HEK293T (cell line): ENCODE data around the gene HCK.

Experiments used
- CTCF ChIA-PET: fragments of 350-600 bp; formaldehyde crosslinking; extraction: SDS; loops from one replicate; lab custom pipeline; 2021; ENCODE audit warnings: antibody characterized with exemption, inconsistent platforms; lab: Yijun Ruan, JAX
- POLR2A ChIA-PET: fragments of 350-600 bp; formaldehyde crosslinking; extraction: SDS; loops from one replicate; lab custom pipeline; 2020; ENCODE audit warnings: antibody characterized with exemption, inconsistent platforms; lab: Yijun Ruan, JAX
- DNase-seq: peaks from one replicate; pipeline ENCODE4 v3.0.0; 2012; ENCODE audit warnings: mixed read lengths; ENCODE audit errors: extremely low spot score
- ARNT ChIP-seq: fragments of 450-650 bp; IDR thresholded peaks from 2 replicates; pipeline ENCODE4 v1.6.1; 2017; ENCODE audit warnings: mild to moderate bottlenecking
- BHLHE40 ChIP-seq: fragments of 450-650 bp; IDR thresholded peaks from 2 replicates; pipeline ENCODE4 v1.6.1; 2016; ENCODE audit warnings: mild to moderate bottlenecking, moderate library complexity, borderline replicate concordance
- CTBP1 ChIP-seq: fragments of 450-650 bp; IDR thresholded peaks from 2 replicates; pipeline ENCODE4 v1.6.1; 2016; ENCODE audit warnings: borderline replicate concordance
- ELF4 ChIP-seq: fragments of 450-650 bp; IDR thresholded peaks from 2 replicates; pipeline ENCODE4 v1.6.1; 2017; ENCODE audit warnings: antibody characterized with exemption
- FOXA1 ChIP-seq: fragments of 450-650 bp; IDR thresholded peaks from 2 replicates; pipeline ENCODE4 v1.6.1; 2016; ENCODE audit warnings: mild to moderate bottlenecking
- FOXK2 ChIP-seq: fragments of 450-650 bp; IDR thresholded peaks from 2 replicates; pipeline ENCODE4 v1.6.1; 2016; ENCODE audit warnings: mild to moderate bottlenecking
- FOXM1 ChIP-seq: fragments of 450-650 bp; IDR thresholded peaks from 2 replicates; pipeline ENCODE4 v1.6.1; 2017; ENCODE audit warnings: mild to moderate bottlenecking, borderline replicate concordance
- HDGF ChIP-seq: fragments of 450-650 bp; IDR thresholded peaks from 2 replicates; pipeline ENCODE4 v1.6.1; 2017; ENCODE audit warnings: antibody characterized with exemption, borderline replicate concordance
- L3MBTL2 ChIP-seq: fragments of 450-650 bp; conservative IDR thresholded peaks from 2 replicates; pipeline ENCODE4 v1.6.1; 2016; ENCODE audit warnings: mild to moderate bottlenecking
- LEF1 ChIP-seq: fragments of 450-650 bp; IDR thresholded peaks from 2 replicates; pipeline ENCODE4 v1.6.1; 2017; ENCODE audit warnings: mild to moderate bottlenecking, borderline replicate concordance
- NFRKB ChIP-seq: fragments of 450-650 bp; IDR thresholded peaks from 2 replicates; pipeline ENCODE4 v1.6.1; 2016; ENCODE audit warnings: mild to moderate bottlenecking, moderate library complexity
- SP1 ChIP-seq: fragments of 450-650 bp; IDR thresholded peaks from 2 replicates; pipeline ENCODE4 v1.6.1; 2017
- SUZ12 ChIP-seq: fragments of 450-650 bp; IDR thresholded peaks from 2 replicates; pipeline ENCODE4 v1.6.1; 2016; ENCODE audit warnings: mild to moderate bottlenecking
- TARDBP ChIP-seq: fragments of 450-650 bp; IDR thresholded peaks from 2 replicates; pipeline ENCODE4 v1.6.1; 2016
- ZNF384 ChIP-seq: fragments of 450-650 bp; IDR thresholded peaks from 2 replicates; pipeline ENCODE4 v1.6.1; 2016
- TF ChIP-seq, protein P1 (sequence below): fragments of 450-650 bp; IDR thresholded peaks from 2 replicates; pipeline ENCODE4 v1.6.1; 2016

The HCK gene

DNA sequence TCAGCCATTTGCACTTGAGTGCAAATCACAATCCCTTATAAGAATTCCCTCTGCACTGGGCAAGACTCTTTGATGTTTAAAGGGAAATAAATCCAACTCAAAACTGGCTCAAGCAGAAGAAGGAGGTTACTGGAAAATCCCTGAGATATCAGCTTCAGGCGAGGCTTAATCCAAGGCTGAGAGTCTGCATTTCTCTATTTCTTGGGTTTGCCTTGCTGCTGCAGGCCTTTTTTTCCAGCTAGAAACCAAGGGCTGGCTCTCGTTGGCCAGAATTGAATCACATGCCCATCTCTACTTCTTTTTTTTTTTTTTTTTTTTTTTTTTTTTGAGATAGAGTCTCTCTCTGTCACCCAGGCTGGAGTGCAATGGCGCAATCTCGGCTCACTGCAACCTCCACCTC lies 11.7 kb downstream of the HCK start:
- no peak for DNase-seq
- ChIA-PET POLR2A (no interaction called here), CTCF (no interaction called here)
- TF ChIP-seq SP1 (no peak), ELF4 (no peak), FOXM1 (no peak), NFRKB (no peak), BHLHE40 (no peak), TARDBP (no peak), L3MBTL2 (no peak), ARNT (no peak), FOXA1 (no peak)
- TF ChIP-seq, protein P1, sequence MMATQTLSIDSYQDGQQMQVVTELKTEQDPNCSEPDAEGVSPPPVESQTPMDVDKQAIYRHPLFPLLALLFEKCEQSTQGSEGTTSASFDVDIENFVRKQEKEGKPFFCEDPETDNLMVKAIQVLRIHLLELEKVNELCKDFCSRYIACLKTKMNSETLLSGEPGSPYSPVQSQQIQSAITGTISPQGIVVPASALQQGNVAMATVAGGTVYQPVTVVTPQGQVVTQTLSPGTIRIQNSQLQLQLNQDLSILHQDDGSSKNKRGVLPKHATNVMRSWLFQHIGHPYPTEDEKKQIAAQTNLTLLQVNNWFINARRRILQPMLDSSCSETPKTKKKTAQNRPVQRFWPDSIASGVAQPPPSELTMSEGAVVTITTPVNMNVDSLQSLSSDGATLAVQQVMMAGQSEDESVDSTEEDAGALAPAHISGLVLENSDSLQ, result no peak

DNA sequence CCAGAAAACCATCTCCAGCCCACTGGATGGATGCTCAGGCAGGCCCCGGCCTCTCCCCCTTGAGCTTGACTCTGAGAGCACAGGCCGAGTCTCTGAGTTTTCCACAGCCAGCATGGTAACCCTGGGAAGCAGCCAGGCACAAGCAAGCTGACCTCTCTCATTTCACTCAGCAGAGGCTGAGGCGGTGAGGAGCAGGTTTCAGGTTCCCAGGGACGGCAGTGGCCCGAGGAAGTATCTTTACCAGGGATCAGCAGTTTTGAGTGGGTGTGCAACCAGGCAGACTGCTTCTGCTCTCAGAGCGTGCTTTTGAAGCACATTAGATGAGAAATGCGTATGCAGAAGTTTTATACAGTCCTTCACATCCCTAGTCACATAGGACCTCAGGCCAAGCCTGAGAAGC lies 12.6 kb downstream of the HCK start:
- ChIA-PET CTCF (interaction anchor here (0.5 kb wide), 1 partner anchor 66 kb away, joined by 3 read pairs; no protein-coding TSS in a partner anchor), POLR2A (no interaction called here)
- no peak for DNase-seq
- no peak for TF ChIP-seq CTBP1
- TF ChIP-seq ZNF384, result no peak
- TF ChIP-seq LEF1, result no peak
- no peak for TF ChIP-seq FOXM1
- no peak for TF ChIP-seq ELF4
- TF ChIP-seq HDGF, result no peak
- TF ChIP-seq L3MBTL2, result no peak
- no peak for TF ChIP-seq FOXA1
- no peak for TF ChIP-seq NFRKB
- no peak for TF ChIP-seq TARDBP
- no peak for TF ChIP-seq SUZ12
- no peak for TF ChIP-seq SP1
- TF ChIP-seq ARNT, result no peak
- no peak for TF ChIP-seq BHLHE40

DNA sequence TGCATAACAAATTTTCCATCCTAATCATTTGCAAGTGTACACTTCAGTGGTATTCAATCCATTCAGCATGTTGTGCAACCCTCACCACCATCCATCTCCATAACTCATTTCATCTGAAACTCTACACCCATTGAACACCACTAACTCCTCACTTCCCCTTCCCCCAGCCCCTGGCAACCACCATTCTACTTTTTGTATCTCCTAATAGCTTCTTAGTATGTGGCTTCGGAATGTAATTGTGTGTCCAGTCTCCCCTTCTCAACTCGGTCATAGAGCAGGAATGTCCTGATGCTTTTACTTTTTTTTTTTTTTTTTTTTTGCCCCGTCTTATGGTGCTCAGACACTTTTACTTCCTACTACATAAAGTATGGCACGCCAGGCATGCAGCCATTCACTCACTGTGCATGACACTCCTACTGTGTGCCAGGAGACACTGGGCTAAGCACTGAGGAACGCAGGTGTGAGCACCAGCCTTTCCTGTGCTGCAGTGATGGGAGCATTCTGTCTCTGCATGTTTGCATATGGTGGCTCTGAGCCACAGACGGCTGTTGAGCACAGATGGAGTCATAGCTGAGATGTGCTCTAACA lies 15.3 kb downstream of the HCK start:
- CTCF ChIA-PET, result interaction anchor here (0.6 kb wide), 1 partner anchor 30 kb away, joined by 3 read pairs; no protein-coding TSS in a partner anchor
- DNase-seq, result no peak
- TF ChIP-seq SP1, result no peak
- TF ChIP-seq FOXK2, result no peak
- TF ChIP-seq BHLHE40, result no peak
- no peak for TF ChIP-seq ZNF384
- TF ChIP-seq ELF4, result no peak
- no peak for TF ChIP-seq L3MBTL2
- no peak for TF ChIP-seq ARNT
- no peak for TF ChIP-seq NFRKB
- TF ChIP-seq, protein P1, result no peak
- TF ChIP-seq SUZ12, result no peak
- no peak for TF ChIP-seq HDGF
- POLR2A ChIA-PET, result interaction anchor here (1.0 kb wide), 1 partner anchor 42 kb away, joined by 3 read pairs; the partner anchor contains the start of gene TM9SF4

- ChIA-PET CTCF (no interaction called here), POLR2A (no interaction called here)
- TF ChIP-seq HDGF (no peak), TARDBP (no peak), ZNF384 (no peak), NFRKB (no peak), BHLHE40 (no peak), SUZ12 (no peak), ELF4 (no peak), CTBP1 (no peak)
- TF ChIP-seq, protein P1, result no peak
- DNase-seq, result no peak
These were observed 16.1 kb downstream of the HCK start for GRCh38 chr20:32068174-32068573.

DNA sequence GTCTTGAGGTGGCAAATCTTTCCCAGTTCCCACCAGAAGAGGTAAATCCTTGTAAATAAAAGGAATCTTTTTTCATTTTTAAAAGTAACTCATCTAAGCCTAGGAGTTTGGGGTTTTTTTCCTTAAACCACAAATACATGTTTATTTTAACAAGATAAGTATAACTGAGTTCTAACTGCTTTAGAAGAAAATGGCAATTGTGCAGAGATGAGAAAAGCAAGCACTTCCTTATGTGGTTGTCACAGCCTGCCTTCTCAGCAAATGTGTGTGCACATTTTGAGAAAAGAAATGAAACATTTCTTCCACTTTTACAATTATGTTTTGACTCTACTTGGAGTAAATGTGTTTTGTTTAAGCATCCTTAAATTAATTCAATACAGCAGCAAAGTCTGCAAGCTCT lies 17.7 kb downstream of the HCK start:
- no peak for TF ChIP-seq ZNF384
- no peak for TF ChIP-seq FOXM1
- no peak for TF ChIP-seq FOXA1
- TF ChIP-seq, protein P1, result no peak
- no peak for TF ChIP-seq CTBP1
- TF ChIP-seq NFRKB, result no peak
- TF ChIP-seq LEF1, result no peak
- no peak for TF ChIP-seq TARDBP
- TF ChIP-seq FOXK2, result no peak
- no peak for TF ChIP-seq ELF4
- no peak for TF ChIP-seq ARNT
- no peak for TF ChIP-seq SP1
- no peak for TF ChIP-seq SUZ12
- no peak for TF ChIP-seq L3MBTL2
- TF ChIP-seq HDGF, result no peak
- CTCF ChIA-PET, result no interaction called here
- POLR2A ChIA-PET, result no interaction called here
- no peak for DNase-seq

DNA sequence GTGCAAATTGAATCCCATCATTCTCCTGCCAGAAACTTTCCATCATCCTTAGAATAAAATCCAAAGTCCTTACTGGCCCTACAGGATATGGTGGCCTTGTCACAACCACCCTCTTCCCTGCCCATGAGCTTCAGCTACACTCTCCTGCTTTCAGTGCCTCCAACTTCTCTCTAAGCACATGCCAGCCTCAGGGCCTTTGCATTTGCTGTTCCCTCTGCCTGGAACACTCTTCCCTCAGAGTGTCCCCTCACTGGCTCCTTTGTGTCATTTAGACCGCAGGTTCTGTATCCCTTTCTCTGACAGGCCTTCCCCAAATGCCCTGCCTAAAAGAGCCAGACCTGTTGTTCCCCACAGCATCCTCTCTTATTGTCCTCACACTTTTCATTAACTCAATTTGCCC lies 18.2 kb downstream of the HCK start:
- CTCF ChIA-PET, result no interaction called here
- POLR2A ChIA-PET, result no interaction called here
- TF ChIP-seq TARDBP (no peak), ZNF384 (no peak), L3MBTL2 (no peak), SP1 (no peak), FOXM1 (no peak), ELF4 (no peak), NFRKB (no peak), CTBP1 (no peak), FOXK2 (no peak), LEF1 (no peak), HDGF (no peak), BHLHE40 (no peak), ARNT (no peak)
- TF ChIP-seq, protein P1, result no peak
- no peak for DNase-seq
